Subcutaneous adipose tissue (tissue), 4 donors: ENCODE measurements around the gene DGKD. TPM values are rescaled to one million over a fixed set of nuclear protein-coding genes. Genes with fewer than 3 reads are reported as not detected.

Experiments used
- total RNA-seq, 4 donors: library from RNA; depleted of rRNA; stranded (reverse); fragments of >200 nt; gene quantifications; one replicate each; pipeline ENCODE4 v1.1.0, GENCODE V29; 2016
- TF ChIP-seq, protein P1 (sequence below): fragments of 450-650 bp; IDR thresholded peaks from one replicate; pipeline ENCODE4 v1.5.1; 2016; ENCODE audit warnings: low read depth, mild to moderate bottlenecking, control low read depth, antibody characterized with exemption, moderate library complexity

The DGKD gene
- total RNA-seq, 4 donors from 2014 or later = 13.0 to 24.9 (median 17.8) TPM

DNA sequence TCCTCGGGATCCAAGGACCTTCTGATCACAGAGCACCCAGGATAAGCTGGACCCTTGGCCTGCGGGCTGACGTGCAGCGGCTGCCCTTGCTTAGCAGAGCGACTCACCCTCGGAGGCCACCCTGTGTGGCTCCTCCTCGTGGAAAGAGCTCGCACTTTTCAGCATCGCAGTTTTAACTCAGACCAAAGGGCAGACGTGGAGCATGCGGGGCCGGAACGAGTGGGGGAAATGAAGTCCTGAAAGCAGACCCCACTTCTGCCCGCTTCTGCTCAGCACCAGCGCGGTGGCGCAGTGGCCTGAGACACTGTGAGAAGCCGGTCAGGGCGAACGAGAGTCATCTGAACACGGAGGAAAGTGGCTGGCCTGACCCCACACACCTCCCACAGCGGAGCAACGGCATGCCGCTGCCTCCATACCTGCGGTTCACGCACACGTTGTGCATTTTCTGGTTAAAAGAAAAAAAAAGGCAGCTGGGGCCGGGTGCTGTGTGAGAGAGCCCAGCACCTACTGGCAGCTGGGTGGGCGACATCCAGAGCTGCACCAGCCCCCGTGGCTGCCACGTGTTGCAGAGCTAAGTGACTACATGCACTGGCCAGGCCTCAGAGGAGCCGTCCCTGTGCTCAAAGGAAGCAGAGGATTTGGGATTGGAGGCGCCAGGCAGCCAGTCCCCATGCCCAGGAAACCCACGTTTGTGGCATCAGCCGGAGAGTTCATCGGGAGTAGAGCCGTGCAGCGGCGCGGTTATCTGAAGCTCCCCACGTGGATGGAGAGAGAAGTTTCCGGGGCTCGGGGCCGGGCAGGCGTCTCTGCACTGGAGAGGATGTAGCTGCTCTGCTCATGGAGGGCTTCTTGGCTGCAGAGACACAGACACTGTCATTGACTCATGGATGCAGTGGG is 122.6 kb downstream of the DGKD start:
- TF ChIP-seq, protein P1, sequence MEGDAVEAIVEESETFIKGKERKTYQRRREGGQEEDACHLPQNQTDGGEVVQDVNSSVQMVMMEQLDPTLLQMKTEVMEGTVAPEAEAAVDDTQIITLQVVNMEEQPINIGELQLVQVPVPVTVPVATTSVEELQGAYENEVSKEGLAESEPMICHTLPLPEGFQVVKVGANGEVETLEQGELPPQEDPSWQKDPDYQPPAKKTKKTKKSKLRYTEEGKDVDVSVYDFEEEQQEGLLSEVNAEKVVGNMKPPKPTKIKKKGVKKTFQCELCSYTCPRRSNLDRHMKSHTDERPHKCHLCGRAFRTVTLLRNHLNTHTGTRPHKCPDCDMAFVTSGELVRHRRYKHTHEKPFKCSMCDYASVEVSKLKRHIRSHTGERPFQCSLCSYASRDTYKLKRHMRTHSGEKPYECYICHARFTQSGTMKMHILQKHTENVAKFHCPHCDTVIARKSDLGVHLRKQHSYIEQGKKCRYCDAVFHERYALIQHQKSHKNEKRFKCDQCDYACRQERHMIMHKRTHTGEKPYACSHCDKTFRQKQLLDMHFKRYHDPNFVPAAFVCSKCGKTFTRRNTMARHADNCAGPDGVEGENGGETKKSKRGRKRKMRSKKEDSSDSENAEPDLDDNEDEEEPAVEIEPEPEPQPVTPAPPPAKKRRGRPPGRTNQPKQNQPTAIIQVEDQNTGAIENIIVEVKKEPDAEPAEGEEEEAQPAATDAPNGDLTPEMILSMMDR = no peak

- TF ChIP-seq, protein P1 = no peak
These were observed 123.5 kb downstream of the DGKD start for GRCh38 chr2:233477548-233478433.

DNA sequence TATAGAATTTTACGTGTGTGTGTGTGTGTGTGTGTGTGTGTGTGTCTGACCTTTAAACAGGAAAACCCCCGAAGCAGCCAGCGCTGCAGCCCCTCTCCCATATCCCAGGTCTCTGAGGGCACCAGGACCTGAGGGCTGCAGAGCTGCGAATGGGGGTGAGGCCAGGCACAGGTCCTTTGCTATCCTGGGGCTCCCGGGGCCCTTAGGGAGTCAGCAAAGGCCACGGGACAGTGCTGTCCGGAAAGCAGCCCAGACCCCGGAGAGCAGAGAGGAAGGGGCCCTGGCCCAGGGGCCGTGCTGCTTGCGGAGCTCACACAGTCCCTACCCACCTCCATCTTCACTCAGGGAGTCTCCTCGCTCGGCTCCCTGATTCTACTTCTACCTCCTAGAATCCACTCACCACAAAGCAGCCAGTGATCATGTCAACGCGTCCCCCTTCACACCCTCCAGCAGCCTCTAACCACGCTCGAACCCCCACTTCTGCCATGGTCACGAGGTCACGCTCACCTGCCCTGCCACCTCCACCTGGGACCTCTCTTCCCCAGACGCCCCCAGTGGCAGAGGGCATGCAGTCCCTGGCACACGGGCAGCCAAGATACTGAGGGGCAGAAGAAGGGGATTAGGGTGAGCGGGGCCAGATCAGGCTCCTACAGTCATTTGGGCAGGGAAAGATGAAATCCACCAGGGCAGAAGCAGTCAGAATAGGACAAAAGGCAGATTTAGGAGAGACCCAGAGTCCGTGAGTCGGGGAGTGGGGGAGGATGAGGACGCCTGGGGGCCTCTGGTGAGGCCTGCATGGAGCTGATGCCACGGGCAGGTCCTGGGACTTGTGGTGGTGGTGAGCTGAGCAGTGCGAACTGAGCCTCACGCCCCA is 125.6 kb downstream of the DGKD start:
- TF ChIP-seq, protein P1 = no peak

- TF ChIP-seq, protein P1 = no peak
These were observed 126.4 kb downstream of the DGKD start for GRCh38 chr2:233480490-233481202.

DNA sequence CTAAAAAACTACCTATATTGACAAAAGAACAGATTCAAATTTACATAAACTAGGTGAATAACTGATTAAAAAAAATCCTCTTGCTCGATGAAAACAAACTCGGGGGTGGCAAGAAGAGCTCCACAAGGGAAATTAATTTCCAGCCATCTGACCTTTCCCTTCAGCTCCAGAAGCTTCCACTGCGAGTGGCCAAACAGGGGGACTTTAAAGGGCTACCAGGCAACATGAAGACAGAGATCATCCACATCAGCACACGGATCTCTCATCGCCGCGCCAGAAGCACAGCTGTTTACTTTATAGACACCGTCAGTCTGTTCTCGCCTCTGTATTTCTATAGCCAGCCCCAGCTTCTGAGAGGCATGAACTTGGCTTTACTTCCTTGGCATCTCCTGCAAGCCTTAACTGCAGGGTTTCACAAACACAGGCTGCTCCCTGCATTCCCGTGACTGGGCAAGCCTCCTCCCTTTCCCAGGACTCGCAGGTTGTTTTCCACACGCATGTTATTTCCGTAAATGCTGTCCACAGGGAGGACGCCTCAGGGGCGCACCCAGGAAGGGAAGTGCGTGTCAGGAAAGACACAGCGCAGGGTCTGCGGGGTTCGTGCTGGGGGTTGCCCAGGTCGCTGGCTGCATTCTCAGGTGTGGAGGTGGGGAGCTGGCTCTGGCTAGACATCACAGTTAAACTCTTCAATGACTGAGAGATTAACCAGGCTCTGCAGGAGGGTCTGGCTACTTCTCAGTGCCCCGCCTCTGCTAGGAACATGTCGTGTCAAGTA is 127.3 kb downstream of the DGKD start:
- TF ChIP-seq, protein P1 = no peak

- TF ChIP-seq, protein P1 = no peak
These were observed 128.3 kb downstream of the DGKD start for GRCh38 chr2:233482616-233483015.
